ENCODE measurements around the gene CARD16. TPM values are rescaled to one million over a fixed set of nuclear protein-coding genes. Genes with fewer than 3 reads are reported as not detected.

Gene CARD16
- total RNA-seq, 1 experiment from 2014 or later: 22.2 TPM

- no peak for DNase-seq (ENCODE audit: low read depth)
These were observed 50.1 kb downstream of the CARD16 start for GRCh38 chr11:104995001-104995408.

- DNase-seq (ENCODE audit: low read depth): no peak
These were observed 52.4 kb downstream of the CARD16 start for GRCh38 chr11:104992781-104993180.

GRCh38 chr11:104991994-104992393 is 53.1 kb downstream of the CARD16 start:
- DNase-seq (ENCODE audit: low read depth): no peak

Other genes starting within 250 kb of the CARD16 start
- not detected in 2 replicates for gene CASP12, start 146.9 kb downstream of the CARD16 start, total RNA-seq (2014; rRNA removed; shearing (Covaris generic))
- 132 and 157 TPM in 2 replicates for gene CASP4, start 76.8 kb downstream of the CARD16 start, total RNA-seq (2014; rRNA removed; shearing (Covaris generic))
- not detected in 2 replicates for gene CASP5, start 22.2 kb downstream of the CARD16 start, total RNA-seq (2014; rRNA removed; shearing (Covaris generic))
- 6.2 and 9.3 TPM in 2 replicates for gene CASP1, start 10.2 kb downstream of the CARD16 start, total RNA-seq (2014; rRNA removed; shearing (Covaris generic))
- gene CARD18, start 94.4 kb upstream of the CARD16 start, total RNA-seq (2014; rRNA removed; shearing (Covaris generic)): 0.80 and 1.0 TPM in 2 replicates

Measured in Daoy (cell line).